Endothelial cell of umbilical vein (primary cell): ENCODE results near the gene RAD18. TPM values are rescaled to one million over a fixed set of nuclear protein-coding genes. Genes with fewer than 3 reads are reported as not detected.

ENCODE experiments used
- BruUV-seq: library from RNA; stranded (reverse); fragments of 400-500 nt; replicated peaks from 2 replicates; lab custom pipeline; 2021; lab: Mats Ljungman, UMichigan
- CTCF ChIA-PET: fragments of 300-600, 350-600 bp; sonication (Branson Sonifier 250); formaldehyde crosslinking; loops from one replicate; lab custom pipeline; 2021; ENCODE audit warnings: antibody characterized with exemption, inconsistent platforms; lab: Charles Lee
- POLR2A ChIA-PET: fragments of 300-600, 350-600 bp; sonication (Branson Sonifier 250); formaldehyde crosslinking; loops from one replicate; lab custom pipeline; 2021; ENCODE audit warnings: antibody characterized with exemption, inconsistent platforms; lab: Charles Lee
- DNase-seq: peaks from one replicate; pipeline ENCODE4 v3.0.0-alpha.2; 2011; ENCODE audit warnings: low read depth, low spot score
- FAIRE-seq: peaks from 2 replicates; lab custom pipeline; 2011; peaks lifted over from hg19 to GRCh38; lab: Jason Lieb, UNC
- H2AFZ ChIP-seq: 2 replicates; pipeline ENCODE4 v1.6.0; 2012; ENCODE audit warnings: low read depth, low read length, control low read depth, inconsistent platforms
- H3K27ac ChIP-seq: 2 replicates; pipeline ENCODE4 v1.5.1; 2011; ENCODE audit warnings: low read depth, mild to moderate bottlenecking, control low read depth, low read length, moderate library complexity; ENCODE audit not compliant: insufficient read depth
- H3K27me3 ChIP-seq, 2 experiments: 2 replicates each; pipeline versions ENCODE4 v1.6.0 to v1.6.1; 2011; ENCODE audit warnings: low read length in 2 of 2, mixed read lengths in 1 of 2; ENCODE audit not compliant: control insufficient read depth in 2 of 2, insufficient read depth in 2 of 2
- H3K36me3 ChIP-seq, 2 experiments: 2 replicates in 1 of 2; 3 replicates in 1 of 2; pipeline ENCODE4 v1.5.1; 2011; ENCODE audit warnings: low read length in 2 of 2, mild to moderate bottlenecking in 1 of 2, moderate library complexity in 1 of 2; ENCODE audit not compliant: control insufficient read depth in 2 of 2, insufficient read depth in 2 of 2; ENCODE audit errors: extremely low read depth in 1 of 2
- H3K4me1 ChIP-seq: 3 replicates; pipeline ENCODE4 v1.5.1; 2011; ENCODE audit warnings: mild to moderate bottlenecking, low read length; ENCODE audit not compliant: control insufficient read depth, insufficient read depth; ENCODE audit errors: extremely low read depth
- H3K4me2 ChIP-seq: 2 replicates; pipeline ENCODE4 v1.6.1; 2011; ENCODE audit warnings: low read length, control low read depth, mixed read lengths; ENCODE audit not compliant: insufficient read depth
- H3K4me3 ChIP-seq, 3 experiments: fragments of 200-600 bp in 1 of 3; sonication (generic), shearing (Covaris generic) in 1 of 3; replicated peaks in 1 of 3; 2 replicates each; pipeline ENCODE4 v1.5.1; 2011 to 2016; ENCODE audit warnings: control low read depth in 3 of 3, low read length in 3 of 3, mild to moderate bottlenecking in 2 of 3, inconsistent platforms in 1 of 3, low read depth in 1 of 3, moderate library complexity in 1 of 3; ENCODE audit not compliant: insufficient read depth in 1 of 3
- H3K79me2 ChIP-seq: 2 replicates; pipeline ENCODE4 v1.6.0; 2012; ENCODE audit warnings: low read length, inconsistent platforms; ENCODE audit not compliant: control insufficient read depth, insufficient read depth
- H3K9ac ChIP-seq: replicated peaks from 2 replicates; pipeline ENCODE3; 2011; ENCODE audit warnings: low read length, control low read depth; ENCODE audit not compliant: insufficient read depth; ENCODE audit errors: extremely low read depth
- H3K9me1 ChIP-seq: replicated peaks from 3 replicates; pipeline ENCODE4 v1.6.0; 2011; ENCODE audit warnings: mild to moderate bottlenecking, low read length; ENCODE audit not compliant: control insufficient read depth, insufficient read depth; ENCODE audit errors: extremely low read depth
- H3K9me3 ChIP-seq: replicated peaks from 2 replicates; pipeline ENCODE4 v1.5.1; 2012; ENCODE audit warnings: low read length, inconsistent platforms; ENCODE audit not compliant: control insufficient read depth, insufficient read depth
- H4K20me1 ChIP-seq: replicated peaks from 2 replicates; pipeline ENCODE3; 2011; ENCODE audit warnings: mild to moderate bottlenecking, low read length; ENCODE audit not compliant: control insufficient read depth, insufficient read depth; ENCODE audit errors: extremely low read depth
- FOS ChIP-seq: IDR thresholded peaks from 2 replicates; pipeline ENCODE4 v1.6.1; 2011; ENCODE audit warnings: mild to moderate bottlenecking, low read length, moderate library complexity, borderline replicate concordance; ENCODE audit not compliant: insufficient read depth
- GATA2 ChIP-seq: IDR thresholded peaks from 2 replicates; pipeline ENCODE4 v1.7.0; 2011; ENCODE audit warnings: low read depth, mild to moderate bottlenecking, moderate library complexity, mixed read lengths, low read length; ENCODE audit not compliant: insufficient read length, insufficient read depth
- JUN ChIP-seq: IDR thresholded peaks from 2 replicates; pipeline ENCODE4 v1.6.1; 2011; ENCODE audit warnings: borderline replicate concordance, low read depth; ENCODE audit not compliant: insufficient read length, insufficient read depth
- MAX ChIP-seq: IDR thresholded peaks from 2 replicates; pipeline ENCODE4 v1.6.1; 2011; ENCODE audit not compliant: insufficient read depth, insufficient read length
- MYC ChIP-seq: IDR thresholded peaks from one replicate; pipeline ENCODE4 v1.6.1; 2011; ENCODE audit warnings: mild to moderate bottlenecking, low read depth, low read length
- POLR2A ChIP-seq: IDR thresholded peaks from 2 replicates; pipeline ENCODE4 v1.6.1; 2012; ENCODE audit warnings: low read depth, mild to moderate bottlenecking, control low read depth, low read length
- POLR2AphosphoS5 ChIP-seq: IDR thresholded peaks from 2 replicates; pipeline ENCODE4 v1.6.1; 2012; ENCODE audit warnings: low read depth, mild to moderate bottlenecking, control low read depth, low read length, moderate library complexity; ENCODE audit not compliant: insufficient read depth
- dilution Hi-C: fragments of 300-500 bp; cut with MboI; formaldehyde crosslinking; loops from one replicate; pipeline ENCODE4 v1.15.0; 2019; ENCODE audit warnings: low sequenced_read_pairs; ENCODE audit not compliant: extremely low pct_ligation_motif_present
- intact Hi-C: fragments of 100-400 bp; cut with micrococcal nuclease; formaldehyde crosslinking; loops from one replicate; pipeline ENCODE4 v1.10.0; 2022
- polyA plus RNA-seq, 4 experiments: library from polyadenylated mRNA; depleted of rRNA in 3 of 4; stranded (reverse) in 3 of 4; unstranded in 1 of 4; fragments of >200 nt; gene quantifications; 2 replicates each; pipeline versions ENCODE4 v1.2.1 to v1.2.3, GENCODE V29; 2011 to 2012; ENCODE audit warnings: missing spikeins in 1 of 4
- total RNA-seq: library from RNA; stranded (reverse); gene quantifications from 2 replicates; pipeline ENCODE4 v1.2.3, GENCODE V29; 2021
- TF ChIP-seq, protein P1 (sequence below), 2 donors: IDR thresholded peaks; 1 replicate in 1 of 2; 2 replicates in 1 of 2; pipeline ENCODE4 v1.5.1; 2011; ENCODE audit warnings: low read length in 2 of 2, mild to moderate bottlenecking in 2 of 2, moderate library complexity in 2 of 2, control low read depth in 1 of 2, inconsistent platforms in 1 of 2, low read depth in 1 of 2; ENCODE audit not compliant: insufficient read depth in 1 of 2; ENCODE audit errors: extremely low read depth in 1 of 2

The RAD18 gene
- total and polyA plus RNA-seq, 2 donors (not counting 3 experiments of a cell fraction or from before 2014, with no cell fraction given) = 7.9 to 23.8 TPM

DNA sequence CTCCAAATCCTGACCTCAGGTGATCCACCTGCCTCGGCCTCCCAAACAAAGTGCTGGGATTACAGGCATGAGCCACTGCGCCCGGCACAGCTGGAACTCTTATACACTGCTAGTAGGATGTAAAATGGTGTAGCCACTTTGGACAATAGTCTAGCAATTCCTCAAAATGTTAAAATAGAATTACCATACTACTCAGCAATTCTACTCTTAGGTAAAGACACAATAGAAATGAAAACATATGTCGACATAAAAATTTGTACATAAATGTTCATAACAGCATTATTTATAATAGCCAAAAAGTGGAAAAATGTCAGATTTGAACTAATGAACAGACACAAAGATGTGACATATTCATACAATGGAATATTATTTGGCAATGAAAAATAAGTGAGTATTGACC, 33.4 kb downstream of the RAD18 start:
- CTCF ChIA-PET = interaction anchor here (1.3 kb wide), 1 partner anchor 161 kb away, joined by 5 read pairs; the partner anchor contains the start of gene OXTR
- Histone ChIP-seq H3K4me2 (no peak overlapping the region), H3K9me1 (no peaks in the 10 kb centered on the region), H3K27ac (no peak overlapping the region), H3K9ac (no peak overlapping the region), H3K79me2 (peaks cover 2% of the 10 kb centered on the region), H3K4me1 (no peaks in the 10 kb centered on the region), H3K4me3 (no peak overlapping the region), H3K27me3 (no peaks in the 10 kb centered on the region), H2AFZ (no peak overlapping the region), H3K36me3 (peaks cover 0 to 2% of the 10 kb centered on the region in 2 experiments), H4K20me1 (no peaks in the 10 kb centered on the region), H3K9me3 (no peaks in the 10 kb centered on the region)
- intact Hi-C loops = no loop called here
- POLR2A ChIA-PET = no interaction called here
- FAIRE-seq (no peak), DNase-seq (no peak)
- dilution Hi-C loops = no loop called here
- BruUV-seq = no TSS peak
- TF ChIP-seq GATA2 = no peak
- no peak for TF ChIP-seq JUN
- no peak for TF ChIP-seq MYC
- no peak for TF ChIP-seq FOS
- TF ChIP-seq POLR2AphosphoS5 = no peak
- no peak for TF ChIP-seq POLR2A
- TF ChIP-seq, protein P1, sequence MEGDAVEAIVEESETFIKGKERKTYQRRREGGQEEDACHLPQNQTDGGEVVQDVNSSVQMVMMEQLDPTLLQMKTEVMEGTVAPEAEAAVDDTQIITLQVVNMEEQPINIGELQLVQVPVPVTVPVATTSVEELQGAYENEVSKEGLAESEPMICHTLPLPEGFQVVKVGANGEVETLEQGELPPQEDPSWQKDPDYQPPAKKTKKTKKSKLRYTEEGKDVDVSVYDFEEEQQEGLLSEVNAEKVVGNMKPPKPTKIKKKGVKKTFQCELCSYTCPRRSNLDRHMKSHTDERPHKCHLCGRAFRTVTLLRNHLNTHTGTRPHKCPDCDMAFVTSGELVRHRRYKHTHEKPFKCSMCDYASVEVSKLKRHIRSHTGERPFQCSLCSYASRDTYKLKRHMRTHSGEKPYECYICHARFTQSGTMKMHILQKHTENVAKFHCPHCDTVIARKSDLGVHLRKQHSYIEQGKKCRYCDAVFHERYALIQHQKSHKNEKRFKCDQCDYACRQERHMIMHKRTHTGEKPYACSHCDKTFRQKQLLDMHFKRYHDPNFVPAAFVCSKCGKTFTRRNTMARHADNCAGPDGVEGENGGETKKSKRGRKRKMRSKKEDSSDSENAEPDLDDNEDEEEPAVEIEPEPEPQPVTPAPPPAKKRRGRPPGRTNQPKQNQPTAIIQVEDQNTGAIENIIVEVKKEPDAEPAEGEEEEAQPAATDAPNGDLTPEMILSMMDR (IDR thresholded peaks at IDR 0.05; ENCODE audit: extremely low read depth in 1 of 2, insufficient read depth in 1 of 2, low read depth in 1 of 2, low read length in 2 of 2) = no peak
- no peak for TF ChIP-seq MAX
